Stimulated activated CD8-positive, alpha-beta memory T cell treated with anti-CD3 and anti-CD28 coated beads, Interleukin-4, amount 100 ng/mL, for 1 hour (primary cell): ENCODE results near the gene TRMT1L.

ENCODE experiments used
- DNase-seq, 2 donors: peaks; one replicate each; pipeline ENCODE4 v3.0.0-alpha.2; 2020; ENCODE audit warnings: low read depth in 2 of 2, low spot score in 1 of 2

Gene TRMT1L

GRCh38 chr1:185112356-185112755 is 44.4 kb downstream of the TRMT1L start:
- no peak for DNase-seq

DNA sequence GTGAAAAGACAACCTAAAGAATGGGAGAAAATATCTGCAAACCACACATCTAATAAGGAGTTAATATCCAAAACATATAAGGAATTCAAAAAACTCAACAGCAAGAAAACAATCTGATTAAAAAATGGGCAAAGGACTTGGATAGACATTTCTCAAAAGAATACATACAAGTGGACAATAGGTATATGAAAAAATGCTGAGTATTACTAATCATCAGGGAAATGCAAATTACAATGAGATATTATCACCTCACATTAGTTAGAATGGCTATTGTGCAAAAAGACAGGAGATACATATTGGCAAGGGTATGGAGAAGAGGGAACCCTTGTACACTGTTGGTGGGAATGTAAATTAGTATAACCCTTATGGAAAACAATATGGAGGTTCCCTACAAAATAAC is 44.9 kb downstream of the TRMT1L start:
- no peak for DNase-seq

DNA sequence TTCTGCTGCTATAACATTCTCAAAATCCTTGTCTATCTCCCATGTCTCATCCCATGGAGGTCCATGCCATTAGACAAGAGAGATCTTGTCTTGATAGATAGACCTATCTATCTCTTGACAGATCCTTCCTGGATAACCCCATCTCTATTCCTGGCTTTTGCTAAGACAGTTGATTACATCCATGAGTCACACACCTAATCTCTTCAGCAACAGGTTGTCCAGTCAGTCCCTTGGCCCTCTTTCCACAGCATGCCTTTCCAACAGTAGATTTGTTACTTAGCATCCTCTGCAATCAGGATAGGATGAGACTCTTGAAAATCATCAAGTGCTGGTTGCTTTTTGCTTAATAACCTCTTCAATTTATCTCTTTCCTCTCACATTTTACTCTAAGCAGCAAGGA is 46.6 kb downstream of the TRMT1L start:
- no peak for DNase-seq

DNA sequence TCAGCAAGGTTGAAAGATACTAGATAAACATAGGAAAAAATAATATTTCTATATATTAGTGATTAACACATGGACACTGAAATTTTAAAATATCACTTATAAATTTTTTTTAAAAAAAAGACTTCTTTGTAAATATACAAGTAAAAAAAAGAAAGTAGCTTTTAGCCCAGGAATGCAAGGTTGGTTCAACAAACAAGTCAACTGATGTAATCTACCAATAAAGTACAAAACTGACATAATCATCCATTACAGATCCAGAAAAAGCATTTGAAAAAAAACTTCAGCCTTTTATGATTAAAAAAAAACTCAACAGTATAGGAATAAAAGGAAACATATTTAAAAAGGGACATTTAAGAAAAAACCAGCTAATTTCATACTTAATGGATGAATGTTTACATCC is 48.4 kb downstream of the TRMT1L start:
- DNase-seq = no peak

DNA sequence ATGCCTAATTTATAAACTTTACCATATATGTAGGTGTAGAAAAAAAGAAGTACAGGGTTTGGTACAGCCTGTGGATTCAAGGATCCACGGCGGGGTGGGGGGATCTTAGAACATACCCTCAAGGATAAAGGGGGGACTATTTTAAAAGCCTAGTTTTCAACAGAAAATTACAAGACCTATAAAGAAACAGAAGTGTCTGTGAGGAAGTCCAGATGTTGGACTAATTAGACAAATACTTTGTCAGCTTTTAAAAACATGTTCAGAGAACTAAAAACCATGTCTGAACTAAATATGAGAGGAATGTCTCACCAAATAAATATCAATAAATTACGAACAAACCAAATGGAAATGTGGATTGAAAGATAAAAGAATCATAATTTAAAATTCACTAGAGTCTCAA is 51.6 kb downstream of the TRMT1L start:
- DNase-seq = no peak

GRCh38 chr1:185104083-185104482 is 52.7 kb downstream of the TRMT1L start:
- no peak for DNase-seq

- DNase-seq = no peak
These were observed 60.2 kb downstream of the TRMT1L start for GRCh38 chr1:185096531-185096930.

- DNase-seq = no peak
These were observed 62.0 kb downstream of the TRMT1L start for GRCh38 chr1:185094761-185095160.

GRCh38 chr1:185091480-185091879 is 65.3 kb downstream of the TRMT1L start:
- DNase-seq = no peak

DNA sequence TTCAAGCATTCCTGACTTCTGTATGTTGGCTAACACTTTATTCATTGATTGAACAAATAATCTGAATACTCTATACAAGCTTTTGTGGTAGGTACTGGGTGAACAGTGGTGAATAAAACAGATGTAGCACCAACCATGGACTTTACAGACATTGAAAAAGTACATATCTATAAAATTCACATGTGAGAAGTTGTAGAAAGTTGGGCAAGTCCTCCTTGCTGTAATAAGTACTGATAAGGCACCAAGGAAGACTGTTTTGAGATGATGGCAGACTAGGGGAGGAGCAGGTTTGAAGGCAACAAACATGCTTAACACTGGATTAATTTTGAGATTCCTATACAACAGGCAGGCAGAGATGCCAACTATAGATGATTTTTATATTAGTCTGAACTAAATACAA is 69.0 kb downstream of the TRMT1L start:
- DNase-seq = no peak

GRCh38 chr1:185087101-185087500 is 69.7 kb downstream of the TRMT1L start:
- no peak for DNase-seq

DNA sequence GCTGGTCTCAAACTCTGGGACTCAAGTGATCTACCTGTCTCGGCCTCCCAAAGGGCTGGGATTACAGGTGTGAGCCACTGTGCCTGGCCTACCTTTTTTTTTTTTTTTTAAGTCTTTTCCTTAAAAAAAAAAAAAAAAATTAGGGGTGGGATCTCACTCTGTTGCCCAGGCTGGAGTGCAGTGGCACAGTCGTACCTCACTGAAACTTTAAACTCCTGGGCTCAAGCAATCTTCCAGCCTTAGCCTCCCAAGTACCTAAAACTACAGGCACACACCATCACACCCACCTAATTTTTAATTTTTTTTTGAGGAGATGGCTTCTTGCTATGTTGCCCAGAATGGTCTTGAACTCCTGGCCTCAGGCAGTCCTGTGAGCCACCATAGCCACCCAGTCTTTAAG is 72.9 kb downstream of the TRMT1L start:
- no peak for DNase-seq

GRCh38 chr1:185080422-185080821 is 76.3 kb downstream of the TRMT1L start:
- DNase-seq = no peak

DNA sequence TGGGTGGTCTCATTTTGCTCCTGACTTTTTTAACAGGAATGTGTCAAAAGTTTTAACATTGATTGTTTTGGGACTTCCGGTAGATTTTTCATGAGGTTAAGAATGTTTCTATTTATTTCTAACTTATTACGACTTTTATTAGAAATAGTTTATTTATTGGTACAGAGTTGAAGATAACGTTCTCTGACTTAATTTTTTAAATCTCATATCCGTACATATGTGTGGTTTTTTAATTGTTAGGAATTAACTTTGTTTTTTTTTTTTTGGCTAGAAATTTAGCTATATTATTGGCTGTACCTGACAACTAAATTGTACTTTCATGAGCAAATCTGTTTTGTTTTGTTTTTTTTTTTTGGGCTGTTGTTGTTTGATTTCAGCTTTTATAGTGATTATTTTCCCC is 79.4 kb downstream of the TRMT1L start:
- DNase-seq = no peak

DNA sequence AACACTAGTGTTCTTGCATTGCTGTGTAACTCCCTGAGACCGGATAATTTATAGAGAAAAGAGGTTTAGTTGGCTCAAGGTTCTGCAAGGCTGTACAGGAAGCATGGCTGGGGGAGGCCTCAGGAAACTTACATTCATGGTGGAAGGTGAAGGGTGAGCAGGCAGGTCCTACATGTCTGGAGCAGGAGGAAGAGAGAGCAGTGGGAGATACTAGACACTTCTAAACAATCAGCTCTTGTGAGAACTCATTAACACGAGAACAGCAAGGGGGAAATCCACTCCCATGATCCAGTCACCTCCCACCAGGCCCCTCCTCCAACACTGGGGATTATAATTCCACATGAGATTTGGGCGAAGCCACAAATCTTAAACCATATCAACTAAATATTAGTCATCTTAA is 81.3 kb downstream of the TRMT1L start:
- DNase-seq = no peak

- no peak for DNase-seq
These were observed 82.4 kb downstream of the TRMT1L start for GRCh38 chr1:185074307-185074706.

DNA sequence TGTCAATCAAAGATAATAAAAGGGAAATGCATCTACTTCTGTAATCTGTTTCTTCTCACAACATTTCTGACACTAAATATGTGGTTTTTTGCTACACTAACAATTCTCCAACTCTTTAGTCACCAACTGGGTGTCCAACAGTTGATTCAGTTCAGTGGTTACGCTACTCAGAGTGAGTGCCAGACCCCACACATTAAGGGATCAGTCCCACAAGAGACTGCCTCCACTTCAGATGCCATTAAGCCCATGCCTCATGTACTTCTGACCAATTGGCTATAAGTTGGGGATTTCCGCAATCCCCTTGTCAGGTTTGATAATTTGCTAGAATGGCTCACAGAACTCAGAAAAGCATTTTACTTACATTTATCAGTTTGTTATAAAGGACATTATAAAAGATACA is 83.0 kb downstream of the TRMT1L start:
- DNase-seq = no peak

DNA sequence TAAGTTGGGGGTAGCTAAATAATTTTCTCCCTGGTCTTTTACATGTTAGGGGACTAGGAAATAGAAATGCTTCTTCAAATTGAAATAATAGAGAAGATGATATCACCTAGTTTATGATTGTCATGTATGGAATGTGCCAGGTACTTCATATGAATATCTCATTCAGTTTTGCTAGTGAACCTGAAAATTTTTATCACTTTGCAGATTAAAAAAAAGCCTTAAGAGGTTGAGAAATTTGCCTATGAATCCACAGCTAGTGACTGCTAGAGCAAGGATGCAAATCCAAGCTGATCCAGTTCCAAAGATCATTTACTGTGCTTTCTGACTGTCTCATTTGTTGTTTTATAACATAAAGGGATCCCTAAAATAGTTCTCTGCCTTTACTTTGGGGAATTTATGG is 86.7 kb downstream of the TRMT1L start:
- DNase-seq = no peak

GRCh38 chr1:185069202-185069772 is 87.5 kb downstream of the TRMT1L start:
- no peak for DNase-seq

DNA sequence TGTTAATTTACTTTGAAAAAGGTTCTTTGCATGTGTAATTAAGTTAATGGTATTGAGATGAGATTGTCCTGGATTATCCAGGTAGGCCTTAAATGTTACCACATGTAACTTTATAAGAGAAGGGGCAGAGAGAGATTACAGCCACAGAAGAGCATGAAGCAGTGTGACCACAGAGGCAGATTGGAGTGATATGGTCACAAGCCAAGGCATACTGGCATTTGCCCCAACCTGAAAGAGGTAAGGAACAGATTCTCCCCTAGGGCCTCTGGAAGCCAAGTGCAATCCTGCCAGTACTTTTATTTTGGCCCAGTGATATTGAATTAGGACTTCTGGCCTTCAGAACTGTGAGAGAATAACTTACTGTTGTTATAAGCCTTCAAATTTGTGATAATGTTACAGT is 88.4 kb downstream of the TRMT1L start:
- no peak for DNase-seq
